B cell (primary cell): ENCODE measurements around the gene TMEM260.

Experiments used
- EZH2 ChIP-seq: IDR thresholded peaks from 2 replicates; pipeline ENCODE4 v1.6.1; 2012; ENCODE audit warnings: borderline replicate concordance, low read depth, mild to moderate bottlenecking, moderate library complexity, low read length; ENCODE audit not compliant: insufficient read depth, poor library complexity, severe bottlenecking
- TF ChIP-seq, protein P1 (sequence below): fragments of 200-600 bp; IDR thresholded peaks from one replicate; pipeline ENCODE4 v1.8.0; 2022; ENCODE audit warnings: antibody characterized with exemption, mild to moderate bottlenecking

DNA sequence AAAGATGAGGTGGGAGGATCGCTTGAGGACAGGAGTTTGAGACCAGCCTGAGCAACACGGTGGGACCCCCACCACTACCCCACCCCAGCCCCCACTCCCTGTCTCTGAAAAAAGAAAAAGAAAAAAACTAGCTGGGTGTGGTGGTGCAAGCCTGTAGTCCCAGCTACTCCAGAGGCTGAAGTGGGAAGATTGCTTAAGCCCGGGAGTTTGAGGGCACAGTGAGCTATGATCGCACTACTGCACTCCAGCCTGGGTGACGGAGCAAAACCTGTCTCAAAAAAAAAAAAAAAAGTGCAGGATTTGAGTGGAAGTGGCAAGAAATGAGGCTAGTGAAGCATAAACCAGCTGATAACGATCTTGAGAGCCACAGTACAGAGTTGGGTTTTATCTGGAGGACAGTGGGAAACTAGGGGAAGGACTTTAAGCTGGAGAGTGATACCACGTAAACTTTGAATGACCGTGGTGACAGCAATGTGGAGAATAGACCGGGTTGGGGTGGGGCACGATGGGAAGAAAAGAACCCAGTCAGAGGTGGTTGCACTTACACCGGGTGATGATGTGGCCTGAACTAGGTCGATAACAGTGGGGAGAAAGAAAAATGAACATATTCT is 85.3 kb downstream of the TMEM260 start:
- TF ChIP-seq, protein P1, sequence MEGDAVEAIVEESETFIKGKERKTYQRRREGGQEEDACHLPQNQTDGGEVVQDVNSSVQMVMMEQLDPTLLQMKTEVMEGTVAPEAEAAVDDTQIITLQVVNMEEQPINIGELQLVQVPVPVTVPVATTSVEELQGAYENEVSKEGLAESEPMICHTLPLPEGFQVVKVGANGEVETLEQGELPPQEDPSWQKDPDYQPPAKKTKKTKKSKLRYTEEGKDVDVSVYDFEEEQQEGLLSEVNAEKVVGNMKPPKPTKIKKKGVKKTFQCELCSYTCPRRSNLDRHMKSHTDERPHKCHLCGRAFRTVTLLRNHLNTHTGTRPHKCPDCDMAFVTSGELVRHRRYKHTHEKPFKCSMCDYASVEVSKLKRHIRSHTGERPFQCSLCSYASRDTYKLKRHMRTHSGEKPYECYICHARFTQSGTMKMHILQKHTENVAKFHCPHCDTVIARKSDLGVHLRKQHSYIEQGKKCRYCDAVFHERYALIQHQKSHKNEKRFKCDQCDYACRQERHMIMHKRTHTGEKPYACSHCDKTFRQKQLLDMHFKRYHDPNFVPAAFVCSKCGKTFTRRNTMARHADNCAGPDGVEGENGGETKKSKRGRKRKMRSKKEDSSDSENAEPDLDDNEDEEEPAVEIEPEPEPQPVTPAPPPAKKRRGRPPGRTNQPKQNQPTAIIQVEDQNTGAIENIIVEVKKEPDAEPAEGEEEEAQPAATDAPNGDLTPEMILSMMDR = no peak
- no peak for TF ChIP-seq EZH2
